HepG2 (cell line): ENCODE measurements around the gene NR2F1. TPM values are rescaled to one million over a fixed set of nuclear protein-coding genes. Genes with fewer than 3 reads are reported as not detected.
"Not testable (repeated sequence)": the region's sequence is repeated elsewhere in the genome, so short reads cannot be mapped to it uniquely, and the experiment has no call there.

ENCODE experiments used
- ATAC-seq: fragments of 200-7000 bp; cut with Tn5 transposase; 3 replicates; pipeline ENCODE4 v1.9.1; 2020; ENCODE audit warnings: mild to moderate bottlenecking, moderate library complexity
- BruUV-seq: library from RNA; stranded (reverse); fragments of 400-500 nt; replicated peaks from 2 replicates; lab custom pipeline; 2021; lab: Mats Ljungman, UMichigan
- CTCF ChIA-PET: fragments of 300-600 bp; formaldehyde crosslinking; extraction: SDS; loops from one replicate; lab custom pipeline; 2021; ENCODE audit warnings: low total read pairs, inconsistent platforms, low intra/inter-chr PET ratio; lab: Yijun Ruan, JAX
- POLR2A ChIA-PET: fragments of 350-600 bp; sonication (Branson Sonifier 250); formaldehyde crosslinking; loops from one replicate; lab custom pipeline; 2020; ENCODE audit warnings: antibody characterized with exemption, inconsistent platforms; lab: Yijun Ruan, JAX
- DNase-seq: peaks from one replicate; pipeline ENCODE4 v3.0.0-alpha.2; 2015; ENCODE audit warnings: low spot score
- FAIRE-seq: peaks from 3 replicates; lab custom pipeline; 2011; peaks lifted over from hg19 to GRCh38; lab: Jason Lieb, UNC
- H2AFZ ChIP-seq: one replicate; pipeline ENCODE4 v1.6.1; 2011; ENCODE audit warnings: low read length, inconsistent platforms
- H3K27ac ChIP-seq: fragments of 300-600 bp; 3 replicates; pipeline ENCODE4 v1.8.0; 2011; ENCODE audit warnings: mixed run types, mild to moderate bottlenecking, mixed read lengths, low read length, inconsistent platforms; ENCODE audit not compliant: insufficient read depth; ENCODE audit errors: extremely low read length
- H3K27me3 ChIP-seq, 2 experiments: fragments of 200-600 bp in 1 of 2; 2 replicates in 1 of 2; 3 replicates in 1 of 2; pipeline versions ENCODE4 v1.6.0 to v1.8.0; 2011; ENCODE audit warnings: low read length in 2 of 2, mild to moderate bottlenecking in 2 of 2, moderate library complexity in 2 of 2, inconsistent platforms in 1 of 2; ENCODE audit not compliant: insufficient read depth in 2 of 2, control insufficient read depth in 1 of 2
- H3K36me3 ChIP-seq, 2 experiments: fragments of 200-600 bp in 1 of 2; replicated peaks in 1 of 2; 2 replicates in 1 of 2; 3 replicates in 1 of 2; pipeline versions ENCODE4 v1.5.1 to v1.8.0; 2011; ENCODE audit warnings: low read length in 2 of 2, inconsistent platforms in 1 of 2; ENCODE audit not compliant: insufficient read depth in 2 of 2, control insufficient read depth in 1 of 2
- H3K4me1 ChIP-seq: 2 replicates; pipeline ENCODE4 v1.5.1; 2012; ENCODE audit warnings: low read length, inconsistent platforms; ENCODE audit not compliant: insufficient read depth
- H3K4me2 ChIP-seq: 2 replicates; pipeline ENCODE4 v1.6.0; 2011; ENCODE audit warnings: low read depth, low read length, inconsistent platforms
- H3K4me3 ChIP-seq, 3 experiments: fragments of 200-600 bp in 1 of 3; sonication (generic), shearing (Covaris generic) in 1 of 3; replicated peaks in 1 of 3; 2 replicates each; pipeline ENCODE4 v1.5.1; 2011 to 2016; ENCODE audit warnings: low read length in 3 of 3, inconsistent platforms in 2 of 3, low read depth in 2 of 3, mild to moderate bottlenecking in 2 of 3, control low read depth in 1 of 3, mixed read lengths in 1 of 3; ENCODE audit not compliant: insufficient read depth in 1 of 3
- H3K79me2 ChIP-seq: one replicate; pipeline ENCODE4 v1.6.1; 2011; ENCODE audit warnings: low read length, inconsistent platforms; ENCODE audit not compliant: insufficient read depth
- H3K9ac ChIP-seq: 2 replicates; pipeline ENCODE4 v1.6.0; 2011; ENCODE audit warnings: mild to moderate bottlenecking, low read depth, low read length, inconsistent platforms; ENCODE audit not compliant: insufficient read depth
- H3K9me3 ChIP-seq: 2 replicates; pipeline ENCODE4 v1.5.1; 2012; ENCODE audit warnings: mild to moderate bottlenecking, low read length
- H4K20me1 ChIP-seq: 2 replicates; pipeline ENCODE4 v1.6.0; 2011; ENCODE audit warnings: inconsistent platforms, mild to moderate bottlenecking, low read length, moderate library complexity; ENCODE audit not compliant: insufficient read depth
- ATM ChIP-seq: fragments of 450-650 bp; IDR thresholded peaks from 2 replicates; pipeline ENCODE4 v1.7.1; 2017; ENCODE audit warnings: mild to moderate bottlenecking, borderline replicate concordance
- GABPB1 ChIP-seq: IDR thresholded peaks from 2 replicates; pipeline ENCODE4 v1.6.1; 2016; ENCODE audit warnings: mild to moderate bottlenecking, missing genetic modification reagents, moderate library complexity, missing compliant biosample characterization
- GATA4 ChIP-seq: sonication (generic); IDR thresholded peaks from 2 replicates; pipeline ENCODE4 v1.6.1; 2016; ENCODE audit warnings: antibody characterized with exemption, low read depth, borderline replicate concordance
- HOXA9 ChIP-seq: sonication (generic); formaldehyde crosslinking; IDR thresholded peaks from 2 replicates; pipeline ENCODE4 v1.8.1; 2022; ENCODE audit warnings: missing genetic modification reagents, mild to moderate bottlenecking, moderate library complexity, borderline replicate concordance
- MED13 ChIP-seq: sonication (generic); formaldehyde crosslinking; IDR thresholded peaks from 2 replicates; pipeline ENCODE4 v1.5.0; 2020; ENCODE audit warnings: missing genetic modification reagents
- NFKB2 ChIP-seq: sonication (generic); formaldehyde crosslinking; IDR thresholded peaks from 2 replicates; pipeline ENCODE4 v1.4.0; 2020; ENCODE audit warnings: missing genetic modification reagents, borderline replicate concordance
- NR2C2 ChIP-seq: sonication (generic); formaldehyde crosslinking; IDR thresholded peaks from 2 replicates; pipeline ENCODE4 v1.4.0; 2020; ENCODE audit warnings: missing genetic modification reagents, mild to moderate bottlenecking, moderate library complexity, borderline replicate concordance
- POLR2G ChIP-seq: fragments of 200-400 bp; formaldehyde crosslinking; IDR thresholded peaks from 2 replicates; pipeline ENCODE4 v1.6.1; 2018; ENCODE audit warnings: mild to moderate bottlenecking, low read depth, low read length, moderate library complexity
- SKI ChIP-seq: fragments of 450-650 bp; IDR thresholded peaks from one replicate; pipeline ENCODE4 v1.6.1; 2018; ENCODE audit warnings: mild to moderate bottlenecking; ENCODE audit not compliant: partially characterized antibody
- SOX5 ChIP-seq: IDR thresholded peaks from 2 replicates; pipeline ENCODE4 v1.6.1; 2016; ENCODE audit warnings: borderline replicate concordance
- TBL1XR1 ChIP-seq: fragments of 150-350 bp; IDR thresholded peaks from 2 replicates; pipeline ENCODE4 v1.6.1; 2014; ENCODE audit warnings: borderline replicate concordance, low read length; ENCODE audit not compliant: partially characterized antibody
- ZFP41 ChIP-seq: sonication (generic); formaldehyde crosslinking; IDR thresholded peaks from 2 replicates; pipeline ENCODE4 v1.4.0; 2020; ENCODE audit warnings: mild to moderate bottlenecking, missing genetic modification reagents, borderline replicate concordance
- ZNF672 ChIP-seq: sonication (generic); formaldehyde crosslinking; IDR thresholded peaks from 2 replicates; pipeline ENCODE4 v1.8.1; 2022; ENCODE audit warnings: missing genetic modification reagents
- ZNF879 ChIP-seq: sonication (generic); formaldehyde crosslinking; IDR thresholded peaks from 2 replicates; pipeline ENCODE4 v1.8.1; 2023; ENCODE audit warnings: missing genetic modification reagents
- ZSCAN25 ChIP-seq: sonication (generic); formaldehyde crosslinking; IDR thresholded peaks from 2 replicates; pipeline ENCODE4 v1.8.0; 2022; ENCODE audit warnings: mild to moderate bottlenecking, missing genetic modification reagents
- WGBS: methylation state at CpG from one replicate; pipeline ENCODE4 v1.1.6; 2017; ENCODE audit warnings: low lambda C conversion rate; 5-methylcytosine and 5-hydroxymethylcytosine counted together
- in situ Hi-C: cut with HindIII; loops from 2 replicates; pipeline ENCODE4 v1.10.0; 2017; ENCODE audit warnings: low pct_unique_long_range_greater_than_20kb; ENCODE audit not compliant: extremely low pct_ligation_motif_present
- intact Hi-C: fragments of 100-400 bp; cut with micrococcal nuclease; formaldehyde crosslinking; loops from one replicate; pipeline ENCODE4 v1.10.0; 2022; ENCODE audit not compliant: unreplicated experiment
- polyA plus RNA-seq, 8 experiments: library from polyadenylated mRNA; depleted of rRNA in 3 of 8; stranded (reverse) in 7 of 8; unstranded in 1 of 8; fragments of >200 nt; fragmentation: Illumina TruSeq in 4 of 8; extraction: Trizol in 4 of 8; gene quantifications; 2 replicates each; pipeline versions ENCODE4 v1.2.1 to v1.2.3, GENCODE V29; 2011 to 2016; ENCODE audit warnings: low read depth in 4 of 8, missing spikeins in 1 of 8, mixed read lengths in 1 of 8; ENCODE audit not compliant: insufficient read depth in 1 of 8
- total RNA-seq, 5 experiments: library from RNA; depleted of rRNA; stranded (reverse); fragments of >200 nt; fragmentation: Illumina TruSeq; extraction: Trizol; gene quantifications; 2 replicates each; pipeline ENCODE4 v1.2.3, GENCODE V29; 2016; ENCODE audit warnings: low read depth in 1 of 5
- TF ChIP-seq, protein P1 (sequence below): sonication (generic); formaldehyde crosslinking; IDR thresholded peaks from 2 replicates; pipeline ENCODE4 v1.4.0; 2020; ENCODE audit warnings: missing genetic modification reagents
- TF ChIP-seq, protein P2 (sequence below): sonication (generic); formaldehyde crosslinking; IDR thresholded peaks from 2 replicates; pipeline ENCODE4 v1.8.0; 2022; ENCODE audit warnings: missing genetic modification reagents, mild to moderate bottlenecking, moderate library complexity, borderline replicate concordance

Gene NR2F1
- total and polyA plus RNA-seq, 2 of the 13 experiments (the other 11 are each of a cell fraction or from before 2014, with no cell fraction given) = 17.1 to 59.7 TPM

DNA sequence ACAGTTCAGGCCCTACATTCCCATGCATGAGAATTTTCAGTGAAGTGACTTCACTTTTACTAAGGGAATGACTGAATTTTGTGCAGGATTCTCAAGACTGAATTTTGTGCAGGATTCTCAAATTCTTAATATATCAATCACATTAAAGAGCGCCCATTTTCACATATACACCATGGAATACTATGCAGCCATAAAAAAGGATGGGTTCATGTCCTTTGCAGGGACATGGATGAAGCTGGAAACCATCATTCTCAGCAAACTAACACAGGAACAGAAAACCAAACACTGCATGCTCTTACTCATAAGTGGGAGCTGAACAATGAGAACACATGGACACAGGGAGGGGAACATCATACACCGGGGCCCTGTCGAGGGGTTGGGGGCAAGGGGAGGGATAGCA is 33.4 kb upstream of the NR2F1 start:
- H3K4me1 ChIP-seq, H3K4me2 ChIP-seq, in situ Hi-C loops, H3K36me3 ChIP-seq, H3K9me3 ChIP-seq, H3K79me2 ChIP-seq, H3K27me3 ChIP-seq, FAIRE-seq, H4K20me1 ChIP-seq, CTCF ChIA-PET, DNase-seq, BruUV-seq, H3K4me3 ChIP-seq, H3K27ac ChIP-seq, POLR2A ChIA-PET, ATAC-seq, H2AFZ ChIP-seq, H3K9ac ChIP-seq: not testable (repeated sequence)
- 72% methylated on average over 3 of the region's 3 CpGs for WGBS
- intact Hi-C loops = loop anchor here (5.0 kb wide), 1 partner anchor 1032 kb away; no protein-coding TSS in a partner anchor

DNA sequence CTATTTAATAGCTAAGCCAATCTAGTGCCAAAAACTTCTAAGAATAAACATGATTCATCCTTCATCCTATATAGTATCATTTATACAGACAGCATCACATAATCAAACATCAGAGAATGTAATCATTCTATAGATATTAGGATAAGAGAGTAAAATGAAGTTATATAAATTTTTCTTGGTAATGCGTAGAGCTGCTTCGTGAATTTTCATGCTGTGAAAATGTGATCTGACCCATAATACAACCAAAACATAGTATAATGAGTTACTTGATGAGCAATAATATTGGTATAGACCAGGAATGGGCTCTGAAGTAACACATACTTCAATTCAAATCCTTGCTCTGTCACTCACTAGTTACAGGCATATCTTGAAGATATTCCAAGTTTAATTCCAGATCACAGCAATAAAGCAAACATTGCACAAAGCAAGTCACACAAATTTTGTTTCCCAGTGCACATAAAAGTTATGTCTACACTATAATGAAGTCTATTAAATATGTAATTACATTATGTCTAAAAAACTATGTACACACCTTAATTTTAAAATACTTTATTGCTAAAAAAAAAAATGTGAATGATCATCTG is 25.9 kb upstream of the NR2F1 start:
- Histone ChIP-seq H4K20me1 (no peaks in the 10 kb centered on the region), H3K27me3 (no peaks in the 10 kb centered on the region), H2AFZ (no peak overlapping the region), H3K27ac (no peak overlapping the region), H3K9me3 (no peaks in the 10 kb centered on the region), H3K36me3 (no peaks in the 10 kb centered on the region), H3K4me3 (no peak overlapping the region), H3K9ac (no peak overlapping the region), H3K4me2 (no peak overlapping the region), H3K79me2 (no peaks in the 10 kb centered on the region), H3K4me1 (no peaks in the 10 kb centered on the region)
- CTCF ChIA-PET = no interaction called here
- FAIRE-seq (no peak), DNase-seq (no peak), ATAC-seq (no peak)
- 85% methylated on average over 2 of the region's 2 CpGs for WGBS
- intact Hi-C loops (no loop called here), in situ Hi-C loops (no loop called here)
- no TSS peak for BruUV-seq
- POLR2A ChIA-PET = no interaction called here
- TF ChIP-seq NR2C2 (no peak), HOXA9 (no peak), SKI (no peak), GABPB1 (CRISPR knock-in tag) (no peak), ZSCAN25 (CRISPR knock-in tag) (no peak), TBL1XR1 (no peak), MED13 (no peak), ATM (no peak), ZNF672 (CRISPR knock-in tag) (no peak), ZNF879 (no peak), GATA4 (no peak), SOX5 (CRISPR knock-in tag) (no peak), POLR2G (no peak), ZFP41 (no peak), NFKB2 (CRISPR knock-in tag) (no peak)
- TF ChIP-seq, protein P1, sequence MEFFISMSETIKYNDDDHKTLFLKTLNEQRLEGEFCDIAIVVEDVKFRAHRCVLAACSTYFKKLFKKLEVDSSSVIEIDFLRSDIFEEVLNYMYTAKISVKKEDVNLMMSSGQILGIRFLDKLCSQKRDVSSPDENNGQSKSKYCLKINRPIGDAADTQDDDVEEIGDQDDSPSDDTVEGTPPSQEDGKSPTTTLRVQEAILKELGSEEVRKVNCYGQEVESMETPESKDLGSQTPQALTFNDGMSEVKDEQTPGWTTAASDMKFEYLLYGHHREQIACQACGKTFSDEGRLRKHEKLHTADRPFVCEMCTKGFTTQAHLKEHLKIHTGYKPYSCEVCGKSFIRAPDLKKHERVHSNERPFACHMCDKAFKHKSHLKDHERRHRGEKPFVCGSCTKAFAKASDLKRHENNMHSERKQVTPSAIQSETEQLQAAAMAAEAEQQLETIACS (CRISPR knock-in tag) = no peak
- TF ChIP-seq, protein P2, sequence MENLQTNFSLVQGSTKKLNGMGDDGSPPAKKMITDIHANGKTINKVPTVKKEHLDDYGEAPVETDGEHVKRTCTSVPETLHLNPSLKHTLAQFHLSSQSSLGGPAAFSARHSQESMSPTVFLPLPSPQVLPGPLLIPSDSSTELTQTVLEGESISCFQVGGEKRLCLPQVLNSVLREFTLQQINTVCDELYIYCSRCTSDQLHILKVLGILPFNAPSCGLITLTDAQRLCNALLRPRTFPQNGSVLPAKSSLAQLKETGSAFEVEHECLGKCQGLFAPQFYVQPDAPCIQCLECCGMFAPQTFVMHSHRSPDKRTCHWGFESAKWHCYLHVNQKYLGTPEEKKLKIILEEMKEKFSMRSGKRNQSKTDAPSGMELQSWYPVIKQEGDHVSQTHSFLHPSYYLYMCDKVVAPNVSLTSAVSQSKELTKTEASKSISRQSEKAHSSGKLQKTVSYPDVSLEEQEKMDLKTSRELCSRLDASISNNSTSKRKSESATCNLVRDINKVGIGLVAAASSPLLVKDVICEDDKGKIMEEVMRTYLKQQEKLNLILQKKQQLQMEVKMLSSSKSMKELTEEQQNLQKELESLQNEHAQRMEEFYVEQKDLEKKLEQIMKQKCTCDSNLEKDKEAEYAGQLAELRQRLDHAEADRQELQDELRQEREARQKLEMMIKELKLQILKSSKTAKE = no peak
